GM10248 (cell line): ENCODE measurements around the gene SLC9A4.

Experiments used
- CTCF ChIA-PET: fragments of 300-600 bp; sonication (Branson Sonifier 250); formaldehyde crosslinking; extraction: SDS; loops from one replicate; lab custom pipeline; 2021; ENCODE audit warnings: antibody characterized with exemption; lab: Yijun Ruan, JAX
- POLR2A ChIA-PET: fragments of 350-650 bp; sonication (Branson Sonifier 250); formaldehyde crosslinking; extraction: SDS; loops from one replicate; lab custom pipeline; 2020; ENCODE audit warnings: antibody characterized with exemption; lab: Yijun Ruan, JAX
- DNase-seq: peaks from one replicate; pipeline ENCODE4 v3.0.0; 2012; ENCODE audit errors: extremely low spot score
- TF ChIP-seq, protein P1 (sequence below): IDR thresholded peaks from 2 replicates; pipeline ENCODE4 v1.5.1; 2012; ENCODE audit warnings: mild to moderate bottlenecking, low read depth; ENCODE audit errors: extremely low read depth, missing control alignments, control extremely low read depth

Gene SLC9A4, protein sequence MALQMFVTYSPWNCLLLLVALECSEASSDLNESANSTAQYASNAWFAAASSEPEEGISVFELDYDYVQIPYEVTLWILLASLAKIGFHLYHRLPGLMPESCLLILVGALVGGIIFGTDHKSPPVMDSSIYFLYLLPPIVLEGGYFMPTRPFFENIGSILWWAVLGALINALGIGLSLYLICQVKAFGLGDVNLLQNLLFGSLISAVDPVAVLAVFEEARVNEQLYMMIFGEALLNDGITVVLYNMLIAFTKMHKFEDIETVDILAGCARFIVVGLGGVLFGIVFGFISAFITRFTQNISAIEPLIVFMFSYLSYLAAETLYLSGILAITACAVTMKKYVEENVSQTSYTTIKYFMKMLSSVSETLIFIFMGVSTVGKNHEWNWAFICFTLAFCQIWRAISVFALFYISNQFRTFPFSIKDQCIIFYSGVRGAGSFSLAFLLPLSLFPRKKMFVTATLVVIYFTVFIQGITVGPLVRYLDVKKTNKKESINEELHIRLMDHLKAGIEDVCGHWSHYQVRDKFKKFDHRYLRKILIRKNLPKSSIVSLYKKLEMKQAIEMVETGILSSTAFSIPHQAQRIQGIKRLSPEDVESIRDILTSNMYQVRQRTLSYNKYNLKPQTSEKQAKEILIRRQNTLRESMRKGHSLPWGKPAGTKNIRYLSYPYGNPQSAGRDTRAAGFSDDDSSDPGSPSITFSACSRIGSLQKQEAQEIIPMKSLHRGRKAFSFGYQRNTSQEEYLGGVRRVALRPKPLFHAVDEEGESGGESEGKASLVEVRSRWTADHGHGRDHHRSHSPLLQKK

GRCh38 chr2:102473020-102473419 lies at the start of gene SLC9A4:
SLC9A4 (plus strand) TSS chr2:102473226; CDS start chr2:102473760, 534 bp downstream.
- TF ChIP-seq, protein P1, sequence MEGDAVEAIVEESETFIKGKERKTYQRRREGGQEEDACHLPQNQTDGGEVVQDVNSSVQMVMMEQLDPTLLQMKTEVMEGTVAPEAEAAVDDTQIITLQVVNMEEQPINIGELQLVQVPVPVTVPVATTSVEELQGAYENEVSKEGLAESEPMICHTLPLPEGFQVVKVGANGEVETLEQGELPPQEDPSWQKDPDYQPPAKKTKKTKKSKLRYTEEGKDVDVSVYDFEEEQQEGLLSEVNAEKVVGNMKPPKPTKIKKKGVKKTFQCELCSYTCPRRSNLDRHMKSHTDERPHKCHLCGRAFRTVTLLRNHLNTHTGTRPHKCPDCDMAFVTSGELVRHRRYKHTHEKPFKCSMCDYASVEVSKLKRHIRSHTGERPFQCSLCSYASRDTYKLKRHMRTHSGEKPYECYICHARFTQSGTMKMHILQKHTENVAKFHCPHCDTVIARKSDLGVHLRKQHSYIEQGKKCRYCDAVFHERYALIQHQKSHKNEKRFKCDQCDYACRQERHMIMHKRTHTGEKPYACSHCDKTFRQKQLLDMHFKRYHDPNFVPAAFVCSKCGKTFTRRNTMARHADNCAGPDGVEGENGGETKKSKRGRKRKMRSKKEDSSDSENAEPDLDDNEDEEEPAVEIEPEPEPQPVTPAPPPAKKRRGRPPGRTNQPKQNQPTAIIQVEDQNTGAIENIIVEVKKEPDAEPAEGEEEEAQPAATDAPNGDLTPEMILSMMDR: peak; percentile 78
- peak; percentile 30 for DNase-seq
- ChIA-PET POLR2A (no interaction called here), CTCF (interaction anchor here (0.6 to 6.5 kb wide), 35 partner anchors 11 to 615 kb away, joined by 3 to 63 read pairs (median 3); a partner anchor contains a TSS)

DNA sequence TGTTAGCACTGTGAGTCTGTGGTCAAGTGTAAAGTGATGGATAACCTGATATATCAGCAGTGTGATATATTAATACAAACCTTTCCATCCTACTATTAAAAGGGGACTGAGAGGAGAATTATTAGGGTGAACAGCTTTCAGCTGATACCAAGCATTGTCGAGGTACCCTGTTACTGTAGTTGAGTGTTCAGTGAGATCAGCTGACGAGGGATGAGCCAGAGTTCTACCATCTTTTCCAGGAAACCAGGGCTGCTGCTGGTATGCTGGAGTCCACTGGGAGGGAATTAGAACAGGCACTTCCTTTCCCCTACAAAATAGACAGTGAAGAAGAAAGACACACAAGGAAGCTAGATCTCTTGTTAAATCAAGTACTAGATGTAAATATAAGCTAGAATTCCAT lies 49.7 kb upstream of the SLC9A4 start:
- TF ChIP-seq, protein P1: no peak
- ChIA-PET POLR2A (no interaction called here), CTCF (interaction anchor here (0.8 to 7.3 kb wide), 9 partner anchors 13 to 1411 kb away, joined by 3 to 49 read pairs (median 3); partner anchors contain the start of gene IL18R1)
- no peak for DNase-seq

DNA sequence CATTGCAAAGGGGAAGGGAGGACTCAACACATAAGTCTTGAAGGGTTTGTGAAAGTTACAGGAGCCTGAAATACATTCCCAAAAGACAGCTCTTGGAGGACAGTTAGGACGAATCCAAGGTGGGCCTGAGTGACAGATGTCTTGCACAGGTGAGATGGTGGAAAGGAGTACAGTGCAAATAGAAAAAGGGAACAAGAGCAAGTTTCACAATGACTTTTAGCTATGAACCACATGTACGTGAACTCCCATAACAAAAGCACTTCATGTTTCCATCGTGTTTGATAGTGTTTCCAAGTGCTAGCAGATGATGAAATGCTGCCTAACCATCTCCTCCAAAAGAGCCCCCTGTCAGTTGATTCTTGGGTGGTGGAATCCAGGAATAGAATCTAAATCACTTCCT lies 48.3 kb upstream of the SLC9A4 start:
- TF ChIP-seq, protein P1: no peak
- no peak for DNase-seq
- POLR2A ChIA-PET: no interaction called here
- CTCF ChIA-PET: interaction anchor here (0.7 to 7.3 kb wide), 9 partner anchors 11 to 1412 kb away, joined by 3 to 49 read pairs (median 3); no protein-coding TSS in a partner anchor

DNA sequence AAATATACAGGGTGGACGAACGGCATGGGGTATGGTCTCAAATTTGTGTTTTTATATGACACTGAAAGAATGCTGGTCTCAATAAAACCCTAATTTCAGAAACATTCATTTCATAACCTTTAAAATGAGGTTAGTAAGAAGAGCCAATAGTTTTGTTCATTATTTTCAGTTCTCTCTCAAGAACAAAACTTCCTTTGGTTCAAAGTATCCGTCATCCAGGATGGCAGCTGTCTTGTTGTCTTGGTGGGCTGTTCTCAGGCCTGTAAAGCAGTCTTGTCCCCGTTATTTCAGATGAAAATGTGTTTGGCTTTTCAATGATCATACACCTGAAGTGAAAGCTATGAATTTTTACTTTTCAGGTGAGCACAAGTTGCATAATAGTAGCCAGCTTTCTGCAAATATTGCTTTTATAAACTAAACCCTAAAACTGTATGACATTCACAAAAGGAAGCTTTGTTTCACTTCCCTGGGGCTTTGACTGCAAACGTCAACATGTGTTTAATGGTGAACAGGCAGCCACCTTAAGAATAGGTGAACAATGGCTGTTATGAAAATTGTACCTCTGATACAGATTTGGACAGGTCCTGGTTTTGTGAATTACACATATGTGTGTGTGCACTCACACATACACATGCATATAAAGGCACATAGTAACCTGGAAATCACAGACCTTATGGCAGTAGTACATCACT lies 47.4 kb upstream of the SLC9A4 start:
- ChIA-PET POLR2A (no interaction called here), CTCF (interaction anchor here (0.7 to 7.3 kb wide), 6 partner anchors 11 to 123 kb away, joined by 3 to 49 read pairs (median 6); no protein-coding TSS in a partner anchor)
- TF ChIP-seq, protein P1: no peak
- DNase-seq: no peak

DNA sequence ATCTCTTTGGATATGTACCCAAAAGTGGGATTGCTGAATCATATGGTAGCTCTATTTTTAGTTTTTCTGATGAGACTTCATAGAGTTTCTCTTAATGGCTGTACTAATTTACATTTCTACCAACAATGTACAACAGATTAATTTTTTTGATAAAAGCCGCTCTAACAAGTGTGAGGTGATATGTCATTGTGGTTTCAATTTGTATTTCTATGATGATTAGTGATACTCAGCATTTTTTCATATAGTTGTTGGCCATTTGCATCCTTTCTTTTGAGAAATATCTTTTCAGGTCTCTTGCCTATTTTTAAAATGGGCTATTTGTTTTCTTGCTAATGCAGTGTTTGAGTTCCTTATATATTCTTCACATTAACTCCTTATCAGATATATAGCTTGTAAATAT lies 45.8 kb upstream of the SLC9A4 start:
- TF ChIP-seq, protein P1: no peak
- CTCF ChIA-PET: interaction anchor here (1.0 to 7.3 kb wide), 5 partner anchors 16 to 71 kb away, joined by 3 to 49 read pairs (median 4); no protein-coding TSS in a partner anchor
- POLR2A ChIA-PET: interaction anchor here (0.7 kb wide), 1 partner anchor 11 kb away, joined by 3 read pairs; no protein-coding TSS in a partner anchor
- no peak for DNase-seq

GRCh38 chr2:102428573-102428972 lies 44.5 kb upstream of the SLC9A4 start:
- ChIA-PET POLR2A (no interaction called here), CTCF (interaction anchor here (0.8 to 1.5 kb wide), 2 partner anchors 31 to 61 kb away, joined by 3 to 4 read pairs; no protein-coding TSS in a partner anchor)
- DNase-seq: no peak
- TF ChIP-seq, protein P1: no peak
